SK-N-SH (cell line): ENCODE measurements around the gene GALNTL6. TPM values are rescaled to one million over a fixed set of nuclear protein-coding genes. Genes with fewer than 3 reads are reported as not detected.

Experiments used
- CTCF ChIA-PET: fragments of 300-600, 350-600 bp; formaldehyde crosslinking; extraction: SDS; loops from one replicate; lab custom pipeline; 2021; lab: Yijun Ruan, JAX
- POLR2A ChIA-PET: fragments of 350-600 bp; sonication (Branson Sonifier 250); formaldehyde crosslinking; extraction: SDS; loops from one replicate; lab custom pipeline; 2020; ENCODE audit warnings: antibody characterized with exemption, inconsistent platforms; lab: Yijun Ruan, JAX
- DNase-seq: peaks from one replicate; pipeline ENCODE4 v3.0.0; 2012
- H2AFZ ChIP-seq: fragments of 200-600 bp; sonication (generic); 2 replicates; pipeline ENCODE4 v1.8.1; 2016; ENCODE audit warnings: antibody characterized with exemption, mild to moderate bottlenecking, low read depth
- H3F3A ChIP-seq: fragments of 200-600 bp; sonication (generic); replicated peaks from 2 replicates; pipeline ENCODE3; 2016; ENCODE audit warnings: antibody characterized with exemption, mild to moderate bottlenecking; ENCODE audit not compliant: insufficient read depth
- H3K27ac ChIP-seq, 2 experiments: fragments of 200-500 bp in 1 of 2; fragments of 200-600 bp in 1 of 2; sonication (Bioruptor generic) in 1 of 2; sonication (generic), shearing (Covaris generic) in 1 of 2; 2 replicates each; pipeline versions ENCODE4 v1.5.1 to v1.6.1; 2014 to 2016; ENCODE audit warnings: low read depth in 2 of 2, inconsistent platforms in 1 of 2, low read length in 1 of 2, mild to moderate bottlenecking in 1 of 2, mixed read lengths in 1 of 2
- H3K27me3 ChIP-seq: fragments of 200-600 bp; sonication (generic), shearing (Covaris generic); 2 replicates; pipeline ENCODE4 v1.6.1; 2016; ENCODE audit warnings: mixed run types; ENCODE audit not compliant: insufficient read depth
- H3K36me3 ChIP-seq, 2 experiments: fragments of 200-500 bp in 1 of 2; fragments of 200-600 bp in 1 of 2; sonication (Bioruptor generic) in 1 of 2; sonication (generic) in 1 of 2; replicated peaks in 1 of 2; 2 replicates each; pipeline versions ENCODE3 to v1.5.1; 2014 to 2016; ENCODE audit warnings: low read length in 1 of 2, mild to moderate bottlenecking in 1 of 2; ENCODE audit not compliant: insufficient read depth in 2 of 2, control insufficient read depth in 1 of 2
- H3K4me1 ChIP-seq, 2 experiments: fragments of 200-500 bp in 1 of 2; fragments of 200-600 bp in 1 of 2; sonication (Bioruptor generic) in 1 of 2; sonication (generic), shearing (Covaris generic) in 1 of 2; 2 replicates each; pipeline versions ENCODE4 v1.5.1 to v1.6.1; 2014 to 2016; ENCODE audit warnings: low read depth in 1 of 2, low read length in 1 of 2, mixed run types in 1 of 2; ENCODE audit not compliant: insufficient read depth in 2 of 2, control insufficient read depth in 1 of 2
- H3K4me2 ChIP-seq: fragments of 200-600 bp; sonication (generic), shearing (Covaris generic); 2 replicates; pipeline ENCODE4 v1.6.1; 2017; ENCODE audit warnings: mixed run types
- H3K4me3 ChIP-seq, 2 experiments: fragments of 200-500 bp in 1 of 2; fragments of 200-600 bp in 1 of 2; sonication (Bioruptor generic) in 1 of 2; sonication (generic), shearing (Covaris generic) in 1 of 2; 2 replicates each; pipeline versions ENCODE4 v1.5.1 to v1.8.1; 2014 to 2016; ENCODE audit warnings: low read depth in 2 of 2, inconsistent platforms in 1 of 2, low read length in 1 of 2, mild to moderate bottlenecking in 1 of 2, mixed read lengths in 1 of 2, moderate library complexity in 1 of 2
- H3K79me2 ChIP-seq: fragments of 200-600 bp; sonication (generic); 2 replicates; pipeline ENCODE4 v1.8.1; 2017; ENCODE audit warnings: mild to moderate bottlenecking; ENCODE audit not compliant: insufficient read depth
- H3K9ac ChIP-seq: fragments of 200-600 bp; sonication (generic); 2 replicates; pipeline ENCODE4 v1.6.1; 2017; ENCODE audit warnings: mixed run types
- H3K9me2 ChIP-seq: fragments of 200-600 bp; sonication (generic); 2 replicates; pipeline ENCODE4 v1.6.1; 2017; ENCODE audit warnings: mixed run types
- H3K9me3 ChIP-seq: fragments of 200-600 bp; sonication (generic); 2 replicates; pipeline ENCODE4 v1.6.1; 2017; ENCODE audit warnings: mixed run types, mild to moderate bottlenecking, moderate library complexity
- H4K20me1 ChIP-seq: fragments of 200-600 bp; sonication (generic); 2 replicates; pipeline ENCODE4 v1.6.1; 2017; ENCODE audit warnings: mild to moderate bottlenecking, mixed run types; ENCODE audit not compliant: insufficient read depth
- CHD2 ChIP-seq: fragments of 150-350 bp; IDR thresholded peaks from 2 replicates; pipeline ENCODE4 v1.6.1; 2018; ENCODE audit warnings: low read length; ENCODE audit not compliant: partially characterized antibody
- ELF1 ChIP-seq: IDR thresholded peaks from 2 replicates; pipeline ENCODE4 v1.4.0; 2012
- EP300 ChIP-seq, 2 experiments: IDR thresholded peaks; 2 replicates each; pipeline versions ENCODE4 v1.4.0 to v1.6.1; 2012; ENCODE audit warnings: borderline replicate concordance in 1 of 2, low read depth in 1 of 2, low read length in 1 of 2
- EZH2phosphoT487 ChIP-seq: fragments of 200-600 bp; sonication (generic); IDR thresholded peaks from 2 replicates; pipeline ENCODE4 v1.6.1; 2017; ENCODE audit warnings: low read depth, mixed run types, mild to moderate bottlenecking, antibody characterized with exemption, moderate library complexity, borderline replicate concordance
- FOXJ3 ChIP-seq: sonication (generic); formaldehyde crosslinking; IDR thresholded peaks from 2 replicates; pipeline ENCODE4 v1.5.1; 2020; ENCODE audit warnings: mild to moderate bottlenecking, missing genetic modification reagents
- FOXM1 ChIP-seq: IDR thresholded peaks from 2 replicates; pipeline ENCODE4 v1.4.0; 2012; ENCODE audit warnings: low read depth, mild to moderate bottlenecking
- GATA2 ChIP-seq: sonication (generic); formaldehyde crosslinking; IDR thresholded peaks from 2 replicates; pipeline ENCODE4 v1.5.0; 2020; ENCODE audit warnings: mild to moderate bottlenecking, missing genetic modification reagents
- JUND ChIP-seq: IDR thresholded peaks from 2 replicates; pipeline ENCODE4 v1.4.0; 2012
- MEF2A ChIP-seq: IDR thresholded peaks from 2 replicates; pipeline ENCODE4 v1.4.0; 2012; ENCODE audit warnings: low read depth, borderline replicate concordance
- MXI1 ChIP-seq: IDR thresholded peaks from 2 replicates; pipeline ENCODE4 v1.6.1; 2012; ENCODE audit warnings: mild to moderate bottlenecking, low read depth, low read length, improper control_type of control experiment
- NRF1 ChIP-seq: IDR thresholded peaks from 2 replicates; pipeline ENCODE4 v1.6.1; 2012; ENCODE audit warnings: low read depth, mild to moderate bottlenecking, low read length
- RAD21 ChIP-seq: IDR thresholded peaks from 2 replicates; pipeline ENCODE4 v1.6.1; 2012; ENCODE audit warnings: mild to moderate bottlenecking, low read length
- RFX5 ChIP-seq: IDR thresholded peaks from 2 replicates; pipeline ENCODE4 v1.6.1; 2012; ENCODE audit warnings: mild to moderate bottlenecking, improper control_type of control experiment, low read length
- TCF12 ChIP-seq: IDR thresholded peaks from 2 replicates; pipeline ENCODE4 v1.4.0; 2012
- TEAD4 ChIP-seq: IDR thresholded peaks from 2 replicates; pipeline ENCODE4 v1.4.0; 2012; ENCODE audit warnings: mild to moderate bottlenecking, borderline replicate concordance; ENCODE audit not compliant: insufficient read depth
- polyA plus RNA-seq, 3 experiments: library from polyadenylated mRNA; depleted of rRNA; stranded (reverse); fragments of >200 nt; gene quantifications; 2 replicates each; pipeline ENCODE4 v1.2.3, GENCODE V29; 2012
- TF ChIP-seq, protein P1 (sequence below): IDR thresholded peaks from 2 replicates; pipeline ENCODE4 v1.4.0; 2012; ENCODE audit warnings: low read depth, borderline replicate concordance
- TF ChIP-seq, protein P2 (sequence below): IDR thresholded peaks from 2 replicates; pipeline ENCODE4 v1.4.0; 2012; ENCODE audit warnings: low read depth, borderline replicate concordance
- TF ChIP-seq, protein P3 (sequence below): fragments of 150-350 bp; IDR thresholded peaks from 2 replicates; pipeline ENCODE4 v1.6.1; 2016; ENCODE audit warnings: mild to moderate bottlenecking, low read depth, low read length
- TF ChIP-seq, protein P4 (sequence below): fragments of 150-350 bp; IDR thresholded peaks from 2 replicates; pipeline ENCODE4 v1.6.1; 2017; ENCODE audit warnings: antibody characterized with exemption, low read length, low read depth, borderline replicate concordance
- TF ChIP-seq, protein P5 (sequence below): fragments of 200-600 bp; sonication (generic); IDR thresholded peaks from 2 replicates; pipeline ENCODE4 v1.6.1; 2017; ENCODE audit warnings: antibody characterized with exemption, mild to moderate bottlenecking, moderate library complexity
- TF ChIP-seq, protein P6 (sequence below): IDR thresholded peaks from 2 replicates; pipeline ENCODE4 v1.4.0; 2012; ENCODE audit warnings: low read depth

GALNTL6 gene
- polyA plus RNA-seq, 1 of the 3 experiments (the other 2 are of a cell fraction) = 0.07 TPM

DNA sequence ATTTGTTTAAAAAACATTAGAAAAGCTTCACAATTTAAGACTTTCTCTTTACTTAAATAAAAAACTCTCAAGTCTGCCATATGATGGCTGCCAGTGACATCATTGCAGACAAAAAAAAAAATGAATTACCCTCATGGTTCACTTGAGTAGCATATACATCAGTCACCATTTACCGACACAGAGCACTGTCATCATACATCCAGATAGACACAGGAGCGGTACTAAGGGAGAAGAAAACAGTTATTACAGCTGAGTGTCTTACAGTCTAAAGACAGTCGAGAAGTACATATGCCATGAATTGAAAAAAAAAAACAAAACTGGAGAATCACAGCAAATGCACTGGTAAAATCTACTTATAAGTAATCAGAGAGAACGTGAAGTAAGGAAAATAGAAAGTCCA lies 949.7 kb downstream of the GALNTL6 start (continued):
- TF ChIP-seq JUND (no peak), NRF1 (no peak)

DNA sequence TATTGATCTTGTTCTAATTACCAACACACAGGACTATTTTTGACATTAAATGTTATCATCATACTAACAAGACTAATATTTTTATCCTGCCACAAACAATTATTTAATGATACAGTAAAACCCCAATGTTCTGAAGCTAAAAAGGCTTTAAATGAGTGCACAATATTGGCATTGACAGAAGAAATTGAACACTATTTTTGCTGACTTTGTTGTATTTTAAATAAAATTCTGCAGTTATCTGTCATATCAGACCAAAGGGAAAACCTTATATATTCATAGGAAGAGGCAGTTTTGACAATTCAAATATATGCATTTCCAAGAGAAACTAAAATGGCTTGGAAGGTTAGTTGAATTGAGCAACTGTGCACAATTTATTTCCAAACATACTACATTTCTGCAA lies 957.6 kb downstream of the GALNTL6 start:
- no peaks in the 10 kb centered on the region for H4K20me1 ChIP-seq
- H3K27me3 ChIP-seq = no peaks in the 10 kb centered on the region
- H3K4me1 ChIP-seq = no peaks in the 10 kb centered on the region
- no peak overlapping the region for H3K27ac ChIP-seq
- no peaks in the 10 kb centered on the region for H3K9me3 ChIP-seq
- H3K9ac ChIP-seq = no peak overlapping the region
- H3K79me2 ChIP-seq = no peaks in the 10 kb centered on the region
- DNase-seq = no peak
- no peaks in the 10 kb centered on the region for H3F3A ChIP-seq
- no peak overlapping the region for H3K4me2 ChIP-seq
- TF ChIP-seq, protein P1, sequence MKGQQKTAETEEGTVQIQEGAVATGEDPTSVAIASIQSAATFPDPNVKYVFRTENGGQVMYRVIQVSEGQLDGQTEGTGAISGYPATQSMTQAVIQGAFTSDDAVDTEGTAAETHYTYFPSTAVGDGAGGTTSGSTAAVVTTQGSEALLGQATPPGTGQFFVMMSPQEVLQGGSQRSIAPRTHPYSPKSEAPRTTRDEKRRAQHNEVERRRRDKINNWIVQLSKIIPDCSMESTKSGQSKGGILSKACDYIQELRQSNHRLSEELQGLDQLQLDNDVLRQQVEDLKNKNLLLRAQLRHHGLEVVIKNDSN = no peak
- TF ChIP-seq, protein P2, sequence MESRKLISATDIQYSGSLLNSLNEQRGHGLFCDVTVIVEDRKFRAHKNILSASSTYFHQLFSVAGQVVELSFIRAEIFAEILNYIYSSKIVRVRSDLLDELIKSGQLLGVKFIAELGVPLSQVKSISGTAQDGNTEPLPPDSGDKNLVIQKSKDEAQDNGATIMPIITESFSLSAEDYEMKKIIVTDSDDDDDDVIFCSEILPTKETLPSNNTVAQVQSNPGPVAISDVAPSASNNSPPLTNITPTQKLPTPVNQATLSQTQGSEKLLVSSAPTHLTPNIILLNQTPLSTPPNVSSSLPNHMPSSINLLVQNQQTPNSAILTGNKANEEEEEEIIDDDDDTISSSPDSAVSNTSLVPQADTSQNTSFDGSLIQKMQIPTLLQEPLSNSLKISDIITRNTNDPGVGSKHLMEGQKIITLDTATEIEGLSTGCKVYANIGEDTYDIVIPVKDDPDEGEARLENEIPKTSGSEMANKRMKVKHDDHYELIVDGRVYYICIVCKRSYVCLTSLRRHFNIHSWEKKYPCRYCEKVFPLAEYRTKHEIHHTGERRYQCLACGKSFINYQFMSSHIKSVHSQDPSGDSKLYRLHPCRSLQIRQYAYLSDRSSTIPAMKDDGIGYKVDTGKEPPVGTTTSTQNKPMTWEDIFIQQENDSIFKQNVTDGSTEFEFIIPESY = no peak
- TF ChIP-seq EZH2phosphoT487 = no peak
- no peak for TF ChIP-seq MXI1
- TF ChIP-seq, protein P3, sequence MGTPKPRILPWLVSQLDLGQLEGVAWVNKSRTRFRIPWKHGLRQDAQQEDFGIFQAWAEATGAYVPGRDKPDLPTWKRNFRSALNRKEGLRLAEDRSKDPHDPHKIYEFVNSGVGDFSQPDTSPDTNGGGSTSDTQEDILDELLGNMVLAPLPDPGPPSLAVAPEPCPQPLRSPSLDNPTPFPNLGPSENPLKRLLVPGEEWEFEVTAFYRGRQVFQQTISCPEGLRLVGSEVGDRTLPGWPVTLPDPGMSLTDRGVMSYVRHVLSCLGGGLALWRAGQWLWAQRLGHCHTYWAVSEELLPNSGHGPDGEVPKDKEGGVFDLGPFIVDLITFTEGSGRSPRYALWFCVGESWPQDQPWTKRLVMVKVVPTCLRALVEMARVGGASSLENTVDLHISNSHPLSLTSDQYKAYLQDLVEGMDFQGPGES = no peak
- no peak for TF ChIP-seq TEAD4
- no peak for TF ChIP-seq MEF2A
- TF ChIP-seq FOXJ3 = no peak
- TF ChIP-seq ELF1 = no peak
- TF ChIP-seq, protein P4, sequence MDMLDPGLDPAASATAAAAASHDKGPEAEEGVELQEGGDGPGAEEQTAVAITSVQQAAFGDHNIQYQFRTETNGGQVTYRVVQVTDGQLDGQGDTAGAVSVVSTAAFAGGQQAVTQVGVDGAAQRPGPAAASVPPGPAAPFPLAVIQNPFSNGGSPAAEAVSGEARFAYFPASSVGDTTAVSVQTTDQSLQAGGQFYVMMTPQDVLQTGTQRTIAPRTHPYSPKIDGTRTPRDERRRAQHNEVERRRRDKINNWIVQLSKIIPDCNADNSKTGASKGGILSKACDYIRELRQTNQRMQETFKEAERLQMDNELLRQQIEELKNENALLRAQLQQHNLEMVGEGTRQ = no peak
- TF ChIP-seq RAD21 = no peak
- TF ChIP-seq, protein P5, sequence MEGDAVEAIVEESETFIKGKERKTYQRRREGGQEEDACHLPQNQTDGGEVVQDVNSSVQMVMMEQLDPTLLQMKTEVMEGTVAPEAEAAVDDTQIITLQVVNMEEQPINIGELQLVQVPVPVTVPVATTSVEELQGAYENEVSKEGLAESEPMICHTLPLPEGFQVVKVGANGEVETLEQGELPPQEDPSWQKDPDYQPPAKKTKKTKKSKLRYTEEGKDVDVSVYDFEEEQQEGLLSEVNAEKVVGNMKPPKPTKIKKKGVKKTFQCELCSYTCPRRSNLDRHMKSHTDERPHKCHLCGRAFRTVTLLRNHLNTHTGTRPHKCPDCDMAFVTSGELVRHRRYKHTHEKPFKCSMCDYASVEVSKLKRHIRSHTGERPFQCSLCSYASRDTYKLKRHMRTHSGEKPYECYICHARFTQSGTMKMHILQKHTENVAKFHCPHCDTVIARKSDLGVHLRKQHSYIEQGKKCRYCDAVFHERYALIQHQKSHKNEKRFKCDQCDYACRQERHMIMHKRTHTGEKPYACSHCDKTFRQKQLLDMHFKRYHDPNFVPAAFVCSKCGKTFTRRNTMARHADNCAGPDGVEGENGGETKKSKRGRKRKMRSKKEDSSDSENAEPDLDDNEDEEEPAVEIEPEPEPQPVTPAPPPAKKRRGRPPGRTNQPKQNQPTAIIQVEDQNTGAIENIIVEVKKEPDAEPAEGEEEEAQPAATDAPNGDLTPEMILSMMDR = no peak
- no peak for TF ChIP-seq TCF12
- TF ChIP-seq FOXM1 = no peak
- no peak for TF ChIP-seq EP300 (IDR thresholded peaks at IDR 0.05; ENCODE audit: borderline replicate concordance in 1 of 2, low read depth in 1 of 2, low read length in 1 of 2)
- TF ChIP-seq CHD2 = no peak
- TF ChIP-seq RFX5 = no peak
- TF ChIP-seq, protein P6, sequence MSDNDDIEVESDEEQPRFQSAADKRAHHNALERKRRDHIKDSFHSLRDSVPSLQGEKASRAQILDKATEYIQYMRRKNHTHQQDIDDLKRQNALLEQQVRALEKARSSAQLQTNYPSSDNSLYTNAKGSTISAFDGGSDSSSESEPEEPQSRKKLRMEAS = no peak
- no peak for TF ChIP-seq GATA2
- TF ChIP-seq, all 33 proteins: peak for 0
- ChIA-PET CTCF (no interaction called here), POLR2A (no interaction called here)
- H2AFZ ChIP-seq = no peak overlapping the region
- no peaks in the 10 kb centered on the region for H3K36me3 ChIP-seq
- no peaks in the 10 kb centered on the region for H3K9me2 ChIP-seq
- no peak overlapping the region for H3K4me3 ChIP-seq
